K562 (cell line): Measurements from ENCODE around the gene SH3BP5L. TPM values are rescaled to one million over a fixed set of nuclear protein-coding genes. Genes with fewer than 3 reads are reported as not detected.

ENCODE experiments used
- DDX20 ChIP-seq: fragments of 450-650 bp; IDR thresholded peaks from 2 replicates; pipeline ENCODE4 v1.6.1; 2016; ENCODE audit warnings: missing genetic modification characterization, low read depth, mild to moderate bottlenecking, missing compliant biosample characterization, moderate library complexity
- ELF4 ChIP-seq: fragments of 450-650 bp; formaldehyde crosslinking; IDR thresholded peaks from 2 replicates; pipeline ENCODE4 v1.4.0; 2022; ENCODE audit warnings: missing genetic modification characterization
- ILK ChIP-seq: fragments of 450-650 bp; IDR thresholded peaks from 2 replicates; pipeline ENCODE4 v1.6.1; 2016; ENCODE audit warnings: missing genetic modification characterization, low read depth, mild to moderate bottlenecking, missing compliant biosample characterization, moderate library complexity, borderline replicate concordance
- KAT2B ChIP-seq: IDR thresholded peaks from one replicate; pipeline ENCODE4 v1.6.1; 2012; ENCODE audit warnings: low read depth, mild to moderate bottlenecking, control low read depth, inconsistent platforms, low read length, moderate library complexity
- KLF13 ChIP-seq: fragments of 450-650 bp; IDR thresholded peaks from 2 replicates; pipeline ENCODE4 v1.6.1; 2016; ENCODE audit warnings: missing genetic modification characterization, low read depth, mild to moderate bottlenecking, missing compliant biosample characterization, moderate library complexity, borderline replicate concordance
- MBD1 ChIP-seq: fragments of 250-450 bp; sonication (Bioruptor Pico); IDR thresholded peaks from 2 replicates; pipeline ENCODE4 v1.8.0; 2022; ENCODE audit warnings: inconsistent platforms
- NCOR1 ChIP-seq: fragments of 450-650 bp; IDR thresholded peaks from 2 replicates; pipeline ENCODE4 v1.6.1; 2016; ENCODE audit warnings: mild to moderate bottlenecking, moderate library complexity
- NFE2 ChIP-seq: IDR thresholded peaks from 2 replicates; pipeline ENCODE4 v1.6.1; 2014; ENCODE audit warnings: antibody characterized with exemption, low read depth
- RFX1 ChIP-seq: fragments of 450-650 bp; IDR thresholded peaks from 2 replicates; pipeline ENCODE4 v1.6.1; 2016; ENCODE audit warnings: mild to moderate bottlenecking, moderate library complexity
- SAP30 ChIP-seq: fragments of 200-600 bp; sonication (generic); IDR thresholded peaks from 2 replicates; pipeline ENCODE4 v1.6.1; 2012; ENCODE audit warnings: borderline replicate concordance, low read depth, mild to moderate bottlenecking, moderate library complexity, low read length, control low read depth, inconsistent platforms; ENCODE audit not compliant: insufficient read depth, poor library complexity, severe bottlenecking
- SFPQ ChIP-seq: fragments of 200-400 bp; formaldehyde crosslinking; IDR thresholded peaks from 2 replicates; pipeline ENCODE4 v1.6.1; 2017; ENCODE audit warnings: mild to moderate bottlenecking, low read depth, low read length, moderate library complexity
- SMARCA5 ChIP-seq: fragments of 450-650 bp; IDR thresholded peaks from 2 replicates; pipeline ENCODE4 v1.6.1; 2016
- SRSF9 ChIP-seq: fragments of 200-400 bp; formaldehyde crosslinking; IDR thresholded peaks from 2 replicates; pipeline ENCODE4 v1.6.1; 2017; ENCODE audit warnings: low read depth, low read length, borderline replicate concordance
- TSC22D4 ChIP-seq: fragments of 450-650 bp; IDR thresholded peaks from 2 replicates; pipeline ENCODE4 v1.6.1; 2016; ENCODE audit warnings: missing genetic modification characterization, missing biosample characterization, control low read depth
- TSHZ1 ChIP-seq: fragments of 250-450 bp; sonication (Bioruptor Pico); IDR thresholded peaks from 2 replicates; pipeline ENCODE4 v1.4.0; 2020; ENCODE audit warnings: mild to moderate bottlenecking, moderate library complexity
- ZNF174 ChIP-seq: fragments of 250-450 bp; sonication (Bioruptor Pico); IDR thresholded peaks from 2 replicates; pipeline ENCODE4 v1.4.0; 2020; ENCODE audit warnings: mild to moderate bottlenecking
- ZNF184 ChIP-seq: sonication (generic); formaldehyde crosslinking; IDR thresholded peaks from 2 replicates; pipeline ENCODE4 v1.5.0; 2020; ENCODE audit warnings: missing genetic modification reagents
- ZNF586 ChIP-seq: fragments of 450-650 bp; formaldehyde crosslinking; conservative IDR thresholded peaks from 2 replicates; pipeline ENCODE4 v1.4.0; 2020; ENCODE audit warnings: mild to moderate bottlenecking, moderate library complexity
- ZNF696 ChIP-seq: fragments of 250-450 bp; sonication (Bioruptor Pico); conservative IDR thresholded peaks from 2 replicates; pipeline ENCODE4 v1.4.0; 2020; ENCODE audit warnings: mild to moderate bottlenecking, moderate library complexity
- ZNF699 ChIP-seq: fragments of 250-450 bp; sonication (Bioruptor Pico); IDR thresholded peaks from 2 replicates; pipeline ENCODE4 v1.8.0; 2021; ENCODE audit warnings: mild to moderate bottlenecking, moderate library complexity; ENCODE audit not compliant: insufficient replicate concordance
- ZNF785 ChIP-seq: fragments of 250-450 bp; sonication (Bioruptor Pico); IDR thresholded peaks from 2 replicates; pipeline ENCODE4 v1.4.0; 2020; ENCODE audit warnings: mild to moderate bottlenecking
- polyA plus RNA-seq, 8 experiments: library from polyadenylated mRNA; depleted of rRNA in 4 of 8; stranded (reverse) in 5 of 8; unstranded in 3 of 8; fragments of >200 nt; fragmentation: Nextera tagmentation in 2 of 8; fragmentation: Illumina TruSeq in 1 of 8; extraction: Ambion mirVana in 2 of 8; extraction: Trizol in 1 of 8; gene quantifications; 2 replicates each; pipeline versions ENCODE4 v1.2.1 to v1.2.3, GENCODE V29; 2011 to 2014; ENCODE audit warnings: inconsistent platforms in 1 of 8, missing spikeins in 1 of 8
- total RNA-seq, 7 experiments: library from RNA; depleted of rRNA in 6 of 7; stranded (reverse); fragments of >200 nt in 6 of 7; fragmentation: Illumina TruSeq in 2 of 7; extraction: Trizol in 2 of 7; gene quantifications; 2 replicates each; pipeline versions ENCODE4 v1.2.1 to v1.2.3, GENCODE V29; 2011 to 2021; ENCODE audit warnings: low replicate concordance in 1 of 7

SH3BP5L gene
- total and polyA plus RNA-seq, 9 of the 15 experiments (the other 6 are each of a cell fraction or from before 2014, with no cell fraction given) = 1.9 to 26.5 (median 15.8) TPM

- TF ChIP-seq DDX20 (tag) (no peak), ZNF696 (CRISPR knock-in tag) (no peak), RFX1 (no peak), ZNF174 (CRISPR knock-in tag) (no peak), SMARCA5 (no peak), ELF4 (CRISPR knock-in tag) (0 out of 2 replicates have a peak, but pooled peaks have one; percentile 4), ZNF586 (CRISPR knock-in tag) (no peak), ILK (tag) (no peak), MBD1 (no peak), ZNF699 (CRISPR knock-in tag) (no peak), ZNF785 (CRISPR knock-in tag) (no peak), NCOR1 (no peak), ZNF184 (CRISPR knock-in tag) (no peak), KAT2B (no peak), KLF13 (tag) (no peak), TSC22D4 (tag) (no peak), SAP30 (peak; percentile 29), TSHZ1 (CRISPR knock-in tag) (no peak), SRSF9 (no peak), SFPQ (no peak), NFE2 (no peak)
Measured at GRCh38 chr1:248858891-248859889, 33.5 kb upstream of the SH3BP5L start, which contains the start of gene ZNF692 (continued).
